IMR-90 (cell line): ENCODE measurements around the gene GADD45A. TPM values are rescaled to one million over a fixed set of nuclear protein-coding genes. Genes with fewer than 3 reads are reported as not detected.

Experiments used
- ATAC-seq: fragments of 200-7000 bp; cut with Tn5 transposase; 2 replicates; pipeline ENCODE4 v1.9.1; 2020; ENCODE audit warnings: low read depth, mild to moderate bottlenecking, moderate library complexity
- BruUV-seq: library from RNA; stranded (reverse); fragments of 400-500 nt; replicated peaks from 2 replicates; lab custom pipeline; 2021; lab: Mats Ljungman, UMichigan
- CTCF ChIA-PET: fragments of 300-600 bp; formaldehyde crosslinking; extraction: SDS; loops from one replicate; lab custom pipeline; 2021; ENCODE audit warnings: antibody characterized with exemption; lab: Yijun Ruan, JAX
- POLR2A ChIA-PET: fragments of 300-600 bp; sonication (Branson Sonifier 250); formaldehyde crosslinking; loops from one replicate; lab custom pipeline; 2022; ENCODE audit warnings: antibody characterized with exemption; ENCODE audit not compliant: unreplicated experiment; lab: Charles Lee
- DNase-seq: peaks from one replicate; pipeline ENCODE4 v3.0.0; 2013
- H2AFZ ChIP-seq: replicated peaks from 2 replicates; pipeline ENCODE3; 2013; ENCODE audit warnings: low read length, mild to moderate bottlenecking; ENCODE audit not compliant: poor library complexity
- H2AK5ac ChIP-seq: 2 replicates; pipeline ENCODE4 v1.6.1; 2013; ENCODE audit warnings: low read depth, low read length, inconsistent platforms
- H2AK9ac ChIP-seq: replicated peaks from 2 replicates; pipeline ENCODE3; 2013; ENCODE audit warnings: mild to moderate bottlenecking, low read depth, low read length, moderate library complexity; ENCODE audit not compliant: poor library complexity
- H2BK120ac ChIP-seq: 2 replicates; pipeline ENCODE4 v1.6.1; 2013; ENCODE audit warnings: low read depth, low read length, inconsistent platforms
- H2BK15ac ChIP-seq: 3 replicates; pipeline ENCODE4 v1.6.1; 2013; ENCODE audit warnings: low read depth, low read length, inconsistent platforms
- H2BK20ac ChIP-seq: 2 replicates; pipeline ENCODE4 v1.6.1; 2013; ENCODE audit warnings: low read depth, mild to moderate bottlenecking, inconsistent platforms, low read length, moderate library complexity
- H2BK5ac ChIP-seq: 2 replicates; pipeline ENCODE4 v1.6.1; 2013; ENCODE audit warnings: mild to moderate bottlenecking, low read depth, low read length, inconsistent platforms; ENCODE audit not compliant: poor library complexity, severe bottlenecking
- H3K14ac ChIP-seq: replicated peaks from 2 replicates; pipeline ENCODE4 v1.6.1; 2013; ENCODE audit warnings: low read depth, low read length, inconsistent platforms
- H3K18ac ChIP-seq: 2 replicates; pipeline ENCODE4 v1.6.1; 2013; ENCODE audit warnings: low read depth, low read length, control low read depth
- H3K23ac ChIP-seq: 2 replicates; pipeline ENCODE4 v1.6.1; 2013; ENCODE audit warnings: low read depth, low read length, inconsistent platforms
- H3K27ac ChIP-seq: 2 replicates; pipeline ENCODE4 v1.5.1; 2013; ENCODE audit warnings: mild to moderate bottlenecking, control low read depth, low read length; ENCODE audit not compliant: insufficient read depth
- H3K27me3 ChIP-seq: 2 replicates; pipeline ENCODE4 v1.6.1; 2013; ENCODE audit warnings: low read length; ENCODE audit not compliant: control insufficient read depth, insufficient read depth
- H3K36me3 ChIP-seq: 2 replicates; pipeline ENCODE4 v1.6.1; 2013; ENCODE audit warnings: low read length, mixed read lengths; ENCODE audit not compliant: control insufficient read depth, insufficient read depth
- H3K4ac ChIP-seq: 2 replicates; pipeline ENCODE4 v1.6.1; 2013; ENCODE audit warnings: low read depth, low read length, inconsistent platforms
- H3K4me1 ChIP-seq: 2 replicates; pipeline ENCODE4 v1.6.1; 2013; ENCODE audit warnings: low read length, mixed read lengths; ENCODE audit not compliant: control insufficient read depth, insufficient read depth
- H3K4me2 ChIP-seq: 2 replicates; pipeline ENCODE4 v1.6.1; 2013; ENCODE audit warnings: low read depth, mild to moderate bottlenecking, control low read depth, low read length, moderate library complexity
- H3K4me3 ChIP-seq: 2 replicates; pipeline ENCODE4 v1.5.1; 2013; ENCODE audit warnings: low read depth, mild to moderate bottlenecking, control low read depth, low read length, moderate library complexity; ENCODE audit not compliant: insufficient read depth
- H3K56ac ChIP-seq: 2 replicates; pipeline ENCODE4 v1.6.1; 2013; ENCODE audit warnings: low read length, inconsistent platforms; ENCODE audit not compliant: insufficient read depth; ENCODE audit errors: extremely low read depth
- H3K79me1 ChIP-seq, 2 experiments: 2 replicates each; pipeline ENCODE4 v1.6.1; 2013; ENCODE audit warnings: low read length in 2 of 2, inconsistent platforms in 1 of 2, low read depth in 1 of 2
- H3K9ac ChIP-seq: 2 replicates; pipeline ENCODE4 v1.6.1; 2013; ENCODE audit warnings: low read depth, low read length, control low read depth
- H3K9me1 ChIP-seq: 2 replicates; pipeline ENCODE4 v1.6.1; 2013; ENCODE audit warnings: low read length, inconsistent platforms; ENCODE audit not compliant: insufficient read depth
- H3K9me3 ChIP-seq: 2 replicates; pipeline ENCODE4 v1.6.1; 2013; ENCODE audit warnings: low read length; ENCODE audit not compliant: control insufficient read depth, insufficient read depth
- H4K20me1 ChIP-seq: 2 replicates; pipeline ENCODE4 v1.6.1; 2013; ENCODE audit warnings: low read length, inconsistent platforms; ENCODE audit not compliant: insufficient read depth
- H4K5ac ChIP-seq: 2 replicates; pipeline ENCODE4 v1.6.1; 2013; ENCODE audit warnings: mild to moderate bottlenecking, low read depth, low read length, control low read depth
- H4K8ac ChIP-seq, 2 experiments: 2 replicates each; pipeline ENCODE4 v1.6.1; 2013; ENCODE audit warnings: low read depth in 2 of 2, low read length in 2 of 2, control low read depth in 1 of 2, inconsistent platforms in 1 of 2
- H4K91ac ChIP-seq: 2 replicates; pipeline ENCODE4 v1.6.1; 2013; ENCODE audit warnings: low read depth, low read length, inconsistent platforms; ENCODE audit not compliant: insufficient read depth
- CHD1 ChIP-seq: IDR thresholded peaks from 2 replicates; pipeline ENCODE4 v1.6.1; 2012; ENCODE audit warnings: low read depth, low read length, improper control_type of control experiment
- CTCF ChIP-seq: conservative IDR thresholded peaks from 2 replicates; pipeline ENCODE4 v1.5.1; 2012; ENCODE audit warnings: mild to moderate bottlenecking, low read depth, low read length, improper control_type of control experiment
- MAFK ChIP-seq: IDR thresholded peaks from 2 replicates; pipeline ENCODE4 v1.6.1; 2012; ENCODE audit warnings: low read depth, low read length, improper control_type of control experiment
- RFX5 ChIP-seq: IDR thresholded peaks from 2 replicates; pipeline ENCODE4 v1.8.0; 2012; ENCODE audit warnings: low read depth, mild to moderate bottlenecking, low read length, moderate library complexity
- SMC3 ChIP-seq: fragments of 150-350 bp; IDR thresholded peaks from 2 replicates; pipeline ENCODE4 v1.6.1; 2016; ENCODE audit warnings: low read depth, mild to moderate bottlenecking, antibody characterized with exemption, low read length, moderate library complexity
- WGBS, 2 experiments: methylation state at CpG; one replicate each; pipeline versions ENCODE4 v1.1.5 to v1.1.7; 2013; ENCODE audit warnings: missing lambda C conversion rate in 2 of 2; ENCODE audit not compliant: insufficient read length in 1 of 2; ENCODE audit errors: extremely low coverage in 2 of 2; 5-methylcytosine and 5-hydroxymethylcytosine counted together
- dilution Hi-C: fragments of 300-500 bp; cut with HindIII; formaldehyde crosslinking; loops from one replicate; pipeline ENCODE4 v1.14.3; 2018; ENCODE audit warnings: low sequenced_read_pairs; ENCODE audit not compliant: unreplicated experiment
- in situ Hi-C: fragments of 300-500 bp; cut with MboI; formaldehyde crosslinking; loops from 3 replicates; pipeline ENCODE4 v1.14.3; 2019; ENCODE audit warnings: low sequenced_read_pairs, inconsistent platforms, mixed read lengths
- intact Hi-C: fragments of 100-400 bp; cut with micrococcal nuclease; formaldehyde crosslinking; loops from 2 replicates; pipeline ENCODE4 v1.10.0; 2022
- polyA plus RNA-seq, 3 experiments: library from polyadenylated mRNA; depleted of rRNA; stranded (reverse); fragments of >200 nt; gene quantifications; 2 replicates each; pipeline ENCODE4 v1.2.3, GENCODE V29; 2012; ENCODE audit warnings: low replicate concordance in 1 of 3
- total RNA-seq: library from RNA; depleted of rRNA; stranded (reverse); fragments of >200 nt; gene quantifications from 2 replicates; pipeline ENCODE4 v1.2.3, GENCODE V29; 2012

GADD45A gene
- total and polyA plus RNA-seq, 2 of the 4 experiments (the other 2 are of a cell fraction), result 10.9 to 114 TPM

GRCh38 chr1:67680486-67680885 lies 4.5 kb upstream of the GADD45A start:
- H3K27ac ChIP-seq, result no peak overlapping the region

More at GRCh38 chr1:67680486-67680885, 4.5 kb upstream of the GADD45A start:
- H4K8ac ChIP-seq, result no peak overlapping the region
- H2AK5ac ChIP-seq, result no peak overlapping the region
- H3K23ac ChIP-seq, result no peak overlapping the region
- no peaks in the 10 kb centered on the region for H3K36me3 ChIP-seq
- H3K4ac ChIP-seq, result no peak overlapping the region
- no peaks in the 10 kb centered on the region for H3K27me3 ChIP-seq
- no peak overlapping the region for H3K9ac ChIP-seq
- no peak overlapping the region for H4K5ac ChIP-seq
- H3K9me1 ChIP-seq, result peaks cover 3% of the 10 kb centered on the region
- DNase-seq (no peak), ATAC-seq (no peak)
- no peak overlapping the region for H4K91ac ChIP-seq
- peaks cover 8% of the 10 kb centered on the region for H3K4me1 ChIP-seq
- dilution Hi-C loops (no loop called here), in situ Hi-C loops (loop anchor here (25.0 kb wide), 1 partner anchor 118 kb away; no protein-coding TSS in a partner anchor), intact Hi-C loops (no loop called here)
- H3K79me1 ChIP-seq, result peaks cover 0 to 12% of the 10 kb centered on the region in 2 experiments; a peak in 2 of 4 replicates
- H3K14ac ChIP-seq, result no peak overlapping the region
- POLR2A ChIA-PET, result no interaction called here
- no peak overlapping the region for H2BK15ac ChIP-seq
- H3K4me3 ChIP-seq, result no peak overlapping the region
- H2AK9ac ChIP-seq, result no peak overlapping the region
- TF ChIP-seq SMC3, result no peak
- no peak for TF ChIP-seq CTCF
- no peak for TF ChIP-seq MAFK
- TF ChIP-seq CHD1, result no peak
- TF ChIP-seq RFX5, result no peak
- peak overlapping the region; percentile 16; the same call in 1 of the 2 replicates for H2BK20ac ChIP-seq
- CTCF ChIA-PET, result no interaction called here
- no peak overlapping the region for H2BK5ac ChIP-seq
- no peak overlapping the region for H3K56ac ChIP-seq
- BruUV-seq, result no TSS peak
- no peak overlapping the region for H3K4me2 ChIP-seq
- 0 out of 2 replicates have a peak overlapping the region, but pooled peaks have one; percentile 26 for H2BK120ac ChIP-seq
- H3K18ac ChIP-seq, result no peak overlapping the region
- no peak overlapping the region for H2AFZ ChIP-seq
- H3K9me3 ChIP-seq, result no peaks in the 10 kb centered on the region
- no CpG with 5 or more reads among the region's 2 CpGs for WGBS, 2 experiments
- peaks cover 5% of the 10 kb centered on the region for H4K20me1 ChIP-seq
